Transverse colon (tissue), 4 donors: ENCODE results near the gene HK1.

Experiments used
- EP300 ChIP-seq: sonication (generic); formaldehyde crosslinking; IDR thresholded peaks from one replicate; pipeline ENCODE4 v1.6.1; 2017; ENCODE audit warnings: antibody characterized with exemption, low read depth
- POLR2A ChIP-seq: fragments of 450-650 bp; IDR thresholded peaks from one replicate; pipeline ENCODE4 v1.6.1; 2016; ENCODE audit warnings: antibody characterized with exemption, mild to moderate bottlenecking, moderate library complexity
- POLR2AphosphoS5 ChIP-seq, 3 donors: sonication (generic); formaldehyde crosslinking; IDR thresholded peaks; one replicate each; pipeline ENCODE4 v1.6.1; 2016; ENCODE audit warnings: antibody characterized with exemption in 3 of 3
- TF ChIP-seq, protein P1 (sequence below), 5 experiments: fragments of 200-600 bp in 3 of 5; fragments of 450-650 bp in 2 of 5; sonication (generic) in 3 of 5; IDR thresholded peaks; 1 replicate in 2 of 5; 2 replicates in 3 of 5; pipeline ENCODE4 v1.5.1; 2016 to 2017; ENCODE audit warnings: antibody characterized with exemption in 5 of 5, inconsistent platforms in 3 of 5, mild to moderate bottlenecking in 2 of 5, moderate library complexity in 1 of 5

DNA sequence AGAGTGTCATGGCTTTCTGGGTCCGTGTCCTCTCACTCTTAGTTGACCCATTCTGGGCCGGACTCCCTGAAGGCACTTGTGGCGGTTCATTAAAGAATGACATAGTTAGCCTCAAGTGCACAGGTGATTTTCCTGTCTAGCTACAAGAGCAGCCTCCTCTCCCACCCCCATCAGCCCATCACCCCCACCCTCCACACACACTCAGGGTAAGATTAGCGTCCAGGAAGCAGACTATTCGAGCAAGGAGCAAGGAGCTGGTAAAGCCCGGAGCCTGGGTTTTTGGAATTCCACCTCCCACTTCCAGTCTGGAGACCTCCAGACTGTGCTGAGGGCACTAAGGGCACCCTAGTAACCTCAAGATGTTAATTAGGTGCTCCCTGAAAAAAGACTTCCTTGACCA lies 98.9 kb downstream of the HK1 start:
- TF ChIP-seq, protein P1, sequence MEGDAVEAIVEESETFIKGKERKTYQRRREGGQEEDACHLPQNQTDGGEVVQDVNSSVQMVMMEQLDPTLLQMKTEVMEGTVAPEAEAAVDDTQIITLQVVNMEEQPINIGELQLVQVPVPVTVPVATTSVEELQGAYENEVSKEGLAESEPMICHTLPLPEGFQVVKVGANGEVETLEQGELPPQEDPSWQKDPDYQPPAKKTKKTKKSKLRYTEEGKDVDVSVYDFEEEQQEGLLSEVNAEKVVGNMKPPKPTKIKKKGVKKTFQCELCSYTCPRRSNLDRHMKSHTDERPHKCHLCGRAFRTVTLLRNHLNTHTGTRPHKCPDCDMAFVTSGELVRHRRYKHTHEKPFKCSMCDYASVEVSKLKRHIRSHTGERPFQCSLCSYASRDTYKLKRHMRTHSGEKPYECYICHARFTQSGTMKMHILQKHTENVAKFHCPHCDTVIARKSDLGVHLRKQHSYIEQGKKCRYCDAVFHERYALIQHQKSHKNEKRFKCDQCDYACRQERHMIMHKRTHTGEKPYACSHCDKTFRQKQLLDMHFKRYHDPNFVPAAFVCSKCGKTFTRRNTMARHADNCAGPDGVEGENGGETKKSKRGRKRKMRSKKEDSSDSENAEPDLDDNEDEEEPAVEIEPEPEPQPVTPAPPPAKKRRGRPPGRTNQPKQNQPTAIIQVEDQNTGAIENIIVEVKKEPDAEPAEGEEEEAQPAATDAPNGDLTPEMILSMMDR (IDR thresholded peaks at IDR 0.05) = no peak
- TF ChIP-seq POLR2A = no peak
- TF ChIP-seq EP300 = no peak
- TF ChIP-seq POLR2AphosphoS5 (IDR thresholded peaks at IDR 0.05) = no peak
